Measurements from ENCODE around the gene SLC35A5. TPM values are rescaled to one million over a fixed set of nuclear protein-coding genes. Genes with fewer than 3 reads are reported as not detected.

SLC35A5 gene
- total RNA-seq, 1 donor from 2014 or later: 25.8 TPM

GRCh38 chr3:112582244-112582874 is 20.5 kb downstream of the SLC35A5 start:
- Mint-ChIP-seq H3K27ac (no peak overlapping the region), H3K36me3 (peaks cover 10% of the 10 kb centered on the region), H3K4me3 (no peak overlapping the region), H3K9me3 (no peaks in the 10 kb centered on the region), H3K4me1 (no peaks in the 10 kb centered on the region), H3K27me3 (ENCODE audit: low read depth) (no peaks in the 10 kb centered on the region)
- DNase-seq (ENCODE audit: low spot score in 2 of 2, unreplicated experiment in 2 of 2): no peak
- peak; percentile 59 for TF ChIP-seq CTCF (IDR thresholded peaks at IDR 0.05; ENCODE audit: unreplicated experiment)

GRCh38 chr3:112583105-112583504 is 21.3 kb downstream of the SLC35A5 start:
- Mint-ChIP-seq H3K4me3 (no peak overlapping the region), H3K27ac (no peak overlapping the region), H3K4me1 (no peaks in the 10 kb centered on the region)

GRCh38 chr3:112585782-112586181 is 23.9 kb downstream of the SLC35A5 start:
- no peaks in the 10 kb centered on the region for H3K9me3 Mint-ChIP-seq
- no peak for TF ChIP-seq CTCF (IDR thresholded peaks at IDR 0.05; ENCODE audit: unreplicated experiment)
- no peak overlapping the region for H3K27ac Mint-ChIP-seq
- H3K27me3 Mint-ChIP-seq (ENCODE audit: low read depth): no peaks in the 10 kb centered on the region
- peaks cover 20% of the 10 kb centered on the region for H3K36me3 Mint-ChIP-seq
- H3K4me1 Mint-ChIP-seq: no peaks in the 10 kb centered on the region
- DNase-seq (ENCODE audit: low spot score in 2 of 2, unreplicated experiment in 2 of 2): no peak
- H3K4me3 Mint-ChIP-seq: no peak overlapping the region

More at GRCh38 chr3:112583105-112583504, 21.3 kb downstream of the SLC35A5 start:
- no peak for TF ChIP-seq CTCF (IDR thresholded peaks at IDR 0.05; ENCODE audit: unreplicated experiment)
- no peaks in the 10 kb centered on the region for H3K9me3 Mint-ChIP-seq
- DNase-seq (ENCODE audit: low spot score in 2 of 2, unreplicated experiment in 2 of 2): no peak
- peaks cover 14% of the 10 kb centered on the region for H3K36me3 Mint-ChIP-seq
- no peaks in the 10 kb centered on the region for H3K27me3 Mint-ChIP-seq (ENCODE audit: low read depth)

- H3K4me1 Mint-ChIP-seq: no peaks in the 10 kb centered on the region
- H3K4me3 Mint-ChIP-seq: no peak overlapping the region
- peaks cover 21% of the 10 kb centered on the region for H3K36me3 Mint-ChIP-seq
These were observed 25.5 kb downstream of the SLC35A5 start for GRCh38 chr3:112587336-112587735.

GRCh38 chr3:112593258-112593657 is 31.4 kb downstream of the SLC35A5 start:
- DNase-seq (ENCODE audit: low spot score in 2 of 2, unreplicated experiment in 2 of 2): no peak
- Mint-ChIP-seq H3K36me3 (peaks cover 25% of the 10 kb centered on the region), H3K27me3 (ENCODE audit: low read depth) (no peaks in the 10 kb centered on the region), H3K4me3 (no peak overlapping the region), H3K4me1 (no peaks in the 10 kb centered on the region), H3K27ac (no peak overlapping the region), H3K9me3 (peaks cover 9% of the 10 kb centered on the region)
- no peak for TF ChIP-seq CTCF (IDR thresholded peaks at IDR 0.05; ENCODE audit: unreplicated experiment)

More at GRCh38 chr3:112587336-112587735, 25.5 kb downstream of the SLC35A5 start:
- Mint-ChIP-seq H3K27me3 (ENCODE audit: low read depth) (no peaks in the 10 kb centered on the region), H3K9me3 (peaks cover 2% of the 10 kb centered on the region), H3K27ac (no peak overlapping the region)
- no peak for TF ChIP-seq CTCF (IDR thresholded peaks at IDR 0.05; ENCODE audit: unreplicated experiment)
- no peak for DNase-seq (ENCODE audit: low spot score in 2 of 2, unreplicated experiment in 2 of 2)
